ENCODE results near the gene KCNQ1OT1. TPM values are rescaled to one million over a fixed set of nuclear protein-coding genes. Genes with fewer than 3 reads are reported as not detected.

Gene KCNQ1OT1
- total and polyA plus RNA-seq, 2 of the 4 experiments (the other 2 are of a cell fraction): 0.14 to 2.0 TPM

- Histone ChIP-seq H3K9me3 (ENCODE audit: control insufficient read depth, insufficient read depth, low read length) (no peaks in the 10 kb centered on the region), H3K36me3 (ENCODE audit: control insufficient read depth, insufficient read depth, low read length) (no peaks in the 10 kb centered on the region), H2AK9ac (replicated peaks; ENCODE audit: low read depth, low read length, poor library complexity) (no peak overlapping the region), H3K14ac (replicated peaks; ENCODE audit: low read depth, low read length) (no peak overlapping the region), H3K4me1 (ENCODE audit: control insufficient read depth, insufficient read depth, low read length) (no peaks in the 10 kb centered on the region), H3K23ac (ENCODE audit: low read depth, low read length) (no peak overlapping the region), H2BK5ac (ENCODE audit: low read depth, low read length, poor library complexity, severe bottlenecking) (no peak overlapping the region), H3K27ac (ENCODE audit: insufficient read depth, low read length) (no peak overlapping the region), H4K5ac (ENCODE audit: low read depth, low read length) (no peak overlapping the region), H4K8ac (ENCODE audit: low read depth in 2 of 2, low read length in 2 of 2) (no peak overlapping the region), H3K18ac (ENCODE audit: low read depth, low read length) (no peak overlapping the region), H3K4me2 (ENCODE audit: low read depth, low read length) (no peak overlapping the region), H3K9ac (ENCODE audit: low read depth, low read length) (no peak overlapping the region), H3K56ac (ENCODE audit: extremely low read depth, insufficient read depth, low read length) (no peak overlapping the region), H3K27me3 (ENCODE audit: control insufficient read depth, insufficient read depth, low read length) (peaks cover 17% of the 10 kb centered on the region; the same call in 1 of the 2 replicates), H3K79me1 (ENCODE audit: low read depth in 1 of 2, low read length in 2 of 2) (no peaks in the 10 kb centered on the region), H3K4ac (ENCODE audit: low read depth, low read length) (no peak overlapping the region), H3K4me3 (ENCODE audit: insufficient read depth, low read depth, low read length) (no peak overlapping the region), H2BK20ac (ENCODE audit: low read depth, low read length) (no peak overlapping the region), H4K20me1 (ENCODE audit: insufficient read depth, low read length) (no peaks in the 10 kb centered on the region), H2BK15ac (ENCODE audit: low read depth, low read length) (no peak overlapping the region), H4K91ac (ENCODE audit: insufficient read depth, low read depth, low read length) (no peak overlapping the region), H2AFZ (replicated peaks; ENCODE audit: low read length, poor library complexity) (no peak overlapping the region), H2BK120ac (ENCODE audit: low read depth, low read length) (no peak overlapping the region), H3K9me1 (ENCODE audit: insufficient read depth, low read length) (no peaks in the 10 kb centered on the region), H2AK5ac (ENCODE audit: low read depth, low read length) (no peak overlapping the region)
- 82% methylated on average over 18 of the region's 33 CpGs; no CpG with 5 or more reads in 1 of the 2 experiments for WGBS, 2 experiments (ENCODE audit: extremely low coverage in 2 of 2, insufficient read length in 1 of 2)
- ChIA-PET POLR2A (ENCODE audit: unreplicated experiment) (no interaction called here), CTCF (no interaction called here)
- intact Hi-C loops (cut with micrococcal nuclease): no loop called here
- DNase-seq: no peak
- dilution Hi-C loops (cut with HindIII; ENCODE audit: low sequenced_read_pairs, unreplicated experiment): no loop called here
- ATAC-seq (ENCODE audit: low read depth): no peak
- no peak for TF ChIP-seq MAFK (IDR thresholded peaks at IDR 0.05; ENCODE audit: low read depth, low read length)
- no peak for TF ChIP-seq POLR2A (IDR thresholded peaks at IDR 0.05; ENCODE audit: low read depth, low read length)
- TF ChIP-seq, protein P1, sequence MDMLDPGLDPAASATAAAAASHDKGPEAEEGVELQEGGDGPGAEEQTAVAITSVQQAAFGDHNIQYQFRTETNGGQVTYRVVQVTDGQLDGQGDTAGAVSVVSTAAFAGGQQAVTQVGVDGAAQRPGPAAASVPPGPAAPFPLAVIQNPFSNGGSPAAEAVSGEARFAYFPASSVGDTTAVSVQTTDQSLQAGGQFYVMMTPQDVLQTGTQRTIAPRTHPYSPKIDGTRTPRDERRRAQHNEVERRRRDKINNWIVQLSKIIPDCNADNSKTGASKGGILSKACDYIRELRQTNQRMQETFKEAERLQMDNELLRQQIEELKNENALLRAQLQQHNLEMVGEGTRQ (IDR thresholded peaks at IDR 0.05; ENCODE audit: low read depth, low read length): no peak
- no peak for TF ChIP-seq CTCF (conservative IDR thresholded peaks at IDR 0.05; ENCODE audit: low read depth, low read length)
- TF ChIP-seq SMC3 (IDR thresholded peaks at IDR 0.05; ENCODE audit: low read depth, low read length): no peak
- BruUV-seq (replicated peaks): no TSS peak
- in situ Hi-C loops (cut with MboI; ENCODE audit: low sequenced_read_pairs): no loop called here
Observed at GRCh38 chr11:2577031-2577990, 122.5 kb downstream of the KCNQ1OT1 start.
